Upper lobe of left lung (tissue), 6 donors: ENCODE data around the gene ESRRG. TPM values are rescaled to one million over a fixed set of nuclear protein-coding genes. Genes with fewer than 3 reads are reported as not detected.

Experiments
- ATAC-seq, 2 donors: fragments of 200-7000 bp; cut with Tn5 transposase; one replicate each; pipeline ENCODE4 v1.9.1; 2022; ENCODE audit warnings: mild to moderate bottlenecking in 2 of 2, moderate library complexity in 2 of 2; ENCODE audit not compliant: low FRiP score in 2 of 2
- DNase-seq, 2 donors: peaks; one replicate each; pipeline ENCODE4 v3.0.0-alpha.2; 2019 to 2020
- H3K27ac ChIP-seq, 4 donors: fragments of 200-600 bp; sonication (generic); one replicate each; pipeline ENCODE4 v1.5.1; 2016 to 2019
- H3K27me3 ChIP-seq, 4 donors: fragments of 200-600 bp; sonication (generic); one replicate each; pipeline ENCODE4 v1.5.1; 2017 to 2019
- H3K36me3 ChIP-seq, 4 donors: fragments of 200-600 bp; sonication (generic); one replicate each; pipeline ENCODE4 v1.5.1; 2016 to 2019
- H3K4me1 ChIP-seq, 4 donors: fragments of 200-600 bp; sonication (generic); one replicate each; pipeline ENCODE4 v1.5.1; 2018 to 2019
- H3K4me3 ChIP-seq, 4 donors: fragments of 200-600 bp; sonication (generic); one replicate each; pipeline ENCODE4 v1.5.1; 2017 to 2019; ENCODE audit warnings: mild to moderate bottlenecking in 2 of 4, moderate library complexity in 1 of 4
- H3K9me3 ChIP-seq, 4 donors: fragments of 200-600 bp; sonication (generic); one replicate each; pipeline ENCODE4 v1.5.1; 2018 to 2019
- WGBS, 2 donors: methylation state at CpG; one replicate each; pipeline ENCODE4 v1.1.5; 2017 to 2018; 5-methylcytosine and 5-hydroxymethylcytosine counted together
- total RNA-seq, 6 donors: library from RNA; depleted of rRNA in 4 of 6; stranded (reverse); fragments of >200 nt in 4 of 6; gene quantifications; one replicate each; pipeline versions ENCODE4 v1.1.0 to v1.2.1, GENCODE V29; 2016 to 2021
- TF ChIP-seq, protein P1 (sequence below), 6 experiments: fragments of 450-650 bp in 4 of 6; fragments of 200-600 bp in 2 of 6; sonication (generic) in 2 of 6; IDR thresholded peaks; one replicate each; pipeline ENCODE4 v1.5.1; 2016 to 2019; ENCODE audit warnings: antibody characterized with exemption in 6 of 6
- donor health status: DM: no; HTN: no; CAD: no; lungs with moderate emphysema.
- donor health status: DM: no; HTN: yes; CAD: no; lungs with severe emphysema.

Gene ESRRG
- total RNA-seq, 6 donors from 2014 or later = 0.23 to 3.2 (median 0.95) TPM

DNA sequence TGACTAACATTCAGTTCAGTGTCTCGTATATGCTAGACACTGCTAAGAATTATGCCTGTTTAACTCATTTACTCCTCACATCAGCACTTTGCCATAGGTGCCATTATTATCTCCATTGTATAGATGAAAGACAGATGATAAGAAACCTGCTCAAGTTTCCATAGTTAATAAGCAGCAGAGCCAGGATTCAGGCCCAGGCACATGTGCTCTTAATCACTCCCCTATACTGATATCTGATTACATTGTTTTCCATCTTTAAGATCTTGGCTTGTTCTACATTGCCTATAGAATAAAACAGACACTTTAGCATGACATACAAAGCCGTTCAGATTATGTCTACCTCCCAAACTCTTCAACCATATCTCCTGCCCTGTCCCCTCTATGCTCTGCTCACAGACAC, 269.5 kb downstream of the ESRRG start:
- ATAC-seq (no peak), DNase-seq (no peak)
- H3K4me3 ChIP-seq = no peak overlapping the region
- TF ChIP-seq, protein P1, sequence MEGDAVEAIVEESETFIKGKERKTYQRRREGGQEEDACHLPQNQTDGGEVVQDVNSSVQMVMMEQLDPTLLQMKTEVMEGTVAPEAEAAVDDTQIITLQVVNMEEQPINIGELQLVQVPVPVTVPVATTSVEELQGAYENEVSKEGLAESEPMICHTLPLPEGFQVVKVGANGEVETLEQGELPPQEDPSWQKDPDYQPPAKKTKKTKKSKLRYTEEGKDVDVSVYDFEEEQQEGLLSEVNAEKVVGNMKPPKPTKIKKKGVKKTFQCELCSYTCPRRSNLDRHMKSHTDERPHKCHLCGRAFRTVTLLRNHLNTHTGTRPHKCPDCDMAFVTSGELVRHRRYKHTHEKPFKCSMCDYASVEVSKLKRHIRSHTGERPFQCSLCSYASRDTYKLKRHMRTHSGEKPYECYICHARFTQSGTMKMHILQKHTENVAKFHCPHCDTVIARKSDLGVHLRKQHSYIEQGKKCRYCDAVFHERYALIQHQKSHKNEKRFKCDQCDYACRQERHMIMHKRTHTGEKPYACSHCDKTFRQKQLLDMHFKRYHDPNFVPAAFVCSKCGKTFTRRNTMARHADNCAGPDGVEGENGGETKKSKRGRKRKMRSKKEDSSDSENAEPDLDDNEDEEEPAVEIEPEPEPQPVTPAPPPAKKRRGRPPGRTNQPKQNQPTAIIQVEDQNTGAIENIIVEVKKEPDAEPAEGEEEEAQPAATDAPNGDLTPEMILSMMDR (IDR thresholded peaks at IDR 0.05) = no peak
- no peaks in the 10 kb centered on the region for H3K36me3 ChIP-seq
- WGBS, 2 donors = 59 to 74% methylated on average over 2 of the region's 2 CpGs
- H3K9me3 ChIP-seq = no peaks in the 10 kb centered on the region
- no peak overlapping the region for H3K27ac ChIP-seq
- no peaks in the 10 kb centered on the region for H3K4me1 ChIP-seq
- no peaks in the 10 kb centered on the region for H3K27me3 ChIP-seq
